ENCODE data around the gene SLC6A1.
"Not testable (repeated sequence)": the region's sequence is repeated elsewhere in the genome, so short reads cannot be mapped to it uniquely, and the experiment has no call there.

The SLC6A1 gene

DNA sequence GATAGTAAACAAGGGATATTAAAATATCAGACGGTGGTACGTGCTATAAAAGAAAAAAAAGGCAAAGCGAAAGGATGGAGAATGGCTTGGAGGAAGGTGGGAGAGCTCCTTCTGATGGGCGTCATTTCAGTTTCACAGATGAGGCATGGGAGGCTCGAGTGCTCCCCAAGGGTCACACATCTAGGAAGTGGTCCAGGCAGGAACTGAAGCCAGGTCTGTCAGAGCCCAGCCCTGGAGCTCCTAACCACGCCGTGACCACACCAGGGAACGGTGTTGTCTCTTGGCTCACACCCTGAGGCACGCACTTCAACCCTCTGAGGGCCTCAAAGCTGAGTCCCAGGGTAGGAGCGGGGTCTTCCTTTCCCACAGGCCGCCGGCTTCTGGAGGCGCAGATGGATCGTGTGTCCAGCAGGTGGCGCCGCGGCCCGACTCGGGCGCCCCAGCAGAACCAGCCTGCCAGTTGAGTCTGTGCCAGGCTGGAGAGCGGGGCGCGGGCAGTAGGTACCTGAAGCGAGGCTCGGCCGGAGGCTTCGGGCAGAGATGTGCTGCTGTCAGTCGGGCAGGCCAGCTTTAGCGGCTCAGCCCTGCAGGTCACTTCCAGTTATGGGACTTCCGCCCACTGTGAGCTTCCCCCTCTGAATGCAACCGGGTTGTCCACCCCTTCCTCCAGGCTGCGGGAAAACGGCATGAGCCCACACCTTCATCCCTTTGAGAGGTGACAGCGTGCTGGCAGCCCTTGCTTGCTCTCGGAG, 68.1 kb downstream of the SLC6A1 start:
- DNase-seq (ENCODE audit: low read depth), result no peak

DNA sequence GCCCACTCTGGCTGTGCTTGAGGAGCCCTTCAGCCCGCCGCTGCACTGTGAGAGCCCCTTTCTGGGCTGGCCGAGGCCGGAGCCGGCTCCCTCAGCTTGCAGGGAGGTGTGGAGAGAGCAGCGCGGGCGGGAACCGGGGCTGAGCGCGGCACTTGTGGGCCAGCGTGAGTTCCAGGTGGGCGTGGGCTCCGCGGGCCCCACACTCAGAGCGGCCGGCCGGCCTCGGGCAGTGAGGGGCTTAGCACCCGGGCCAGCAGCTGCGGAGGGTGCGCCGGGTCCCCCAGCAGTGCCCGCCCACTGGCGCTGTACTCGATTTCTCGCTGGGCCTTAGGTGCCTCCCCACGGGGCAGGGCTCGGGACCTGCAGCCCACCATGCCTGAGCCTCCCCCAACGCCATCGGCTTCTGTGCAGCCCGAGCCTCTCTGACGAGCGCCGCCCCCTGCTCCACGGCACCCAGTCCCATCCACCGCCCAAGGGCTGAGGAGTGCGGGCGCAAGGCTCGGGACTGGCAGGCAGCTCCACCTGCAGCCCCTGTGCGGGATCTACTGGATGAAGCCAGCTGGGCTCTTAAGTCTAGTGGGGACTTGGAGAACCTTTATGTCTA, 68.8 kb downstream of the SLC6A1 start:
- DNase-seq (ENCODE audit: low read depth), result not testable (repeated sequence)

DNA sequence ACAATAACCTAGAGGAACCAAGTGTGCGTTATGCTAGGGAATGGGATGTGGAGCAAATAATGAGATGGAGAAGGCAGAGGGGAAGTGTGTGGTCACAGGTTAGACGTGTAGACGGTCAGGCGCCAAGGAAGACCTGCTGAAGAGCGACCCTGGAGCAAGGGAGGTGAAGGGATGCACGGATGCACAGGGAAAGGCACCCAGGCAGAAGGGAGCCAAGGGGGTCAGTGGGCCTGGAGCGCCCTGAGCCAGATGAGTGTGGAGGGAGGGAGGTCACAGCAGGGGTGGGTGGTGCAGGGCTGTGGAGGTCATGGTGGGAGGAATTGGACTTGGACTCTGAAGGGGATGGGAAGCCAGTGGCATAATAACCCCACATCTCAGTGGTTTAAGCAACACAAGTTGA, 70.2 kb downstream of the SLC6A1 start:
- no peak for DNase-seq (ENCODE audit: low read depth)

DNA sequence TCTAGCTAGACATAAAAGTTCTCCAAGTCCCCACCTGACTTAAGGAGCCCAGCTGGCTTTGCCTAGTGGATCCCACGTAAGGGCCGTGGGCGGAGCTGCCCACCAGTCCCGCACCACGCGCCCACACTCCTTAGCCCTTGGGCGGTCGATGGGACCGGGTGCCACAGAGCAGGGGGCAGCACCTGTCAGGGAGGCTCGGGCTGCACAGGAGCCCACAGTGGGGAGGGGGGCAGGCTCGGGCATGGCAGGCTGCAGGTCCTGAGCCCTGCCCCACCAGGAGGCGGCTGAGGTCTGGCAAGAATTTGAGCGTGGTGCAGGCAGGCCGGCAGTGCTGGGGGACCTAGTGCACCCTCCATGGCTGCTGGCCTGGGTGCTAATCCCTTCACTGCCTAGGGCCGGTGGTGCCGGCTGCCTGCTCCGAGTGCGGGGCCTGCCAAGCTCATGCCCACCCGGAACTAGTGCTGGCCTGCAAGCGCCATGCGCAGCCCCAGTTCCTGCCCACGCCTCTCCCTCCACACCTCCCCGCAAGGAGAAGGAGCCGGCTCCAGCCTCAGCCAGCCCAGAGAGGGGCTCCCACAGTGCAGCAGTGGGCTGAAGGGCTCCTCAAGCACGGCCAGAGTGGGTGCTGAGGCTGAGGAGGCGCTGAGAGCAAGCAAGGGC, 78.7 kb downstream of the SLC6A1 start:
- DNase-seq (ENCODE audit: low read depth), result no peak

DNA sequence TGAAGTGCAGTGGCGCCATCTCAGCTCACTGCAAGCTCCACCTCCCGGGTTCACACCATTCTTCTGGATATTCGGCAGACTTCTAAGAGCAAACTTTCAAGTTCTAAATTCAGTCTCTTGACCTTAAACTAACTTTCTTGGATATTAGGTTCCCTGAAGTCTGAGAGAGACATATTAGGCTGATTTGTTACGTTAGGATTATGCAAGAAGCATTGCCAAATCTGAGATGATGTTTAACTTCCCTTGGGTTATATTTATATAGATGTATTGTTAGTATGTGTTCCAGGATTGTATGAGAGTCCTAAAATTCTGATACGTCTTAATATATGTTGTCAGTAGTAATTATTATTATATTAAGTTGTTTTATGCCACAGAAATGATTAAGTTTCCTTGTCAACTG, 80.1 kb downstream of the SLC6A1 start:
- DNase-seq (ENCODE audit: low read depth), result no peak

DNA sequence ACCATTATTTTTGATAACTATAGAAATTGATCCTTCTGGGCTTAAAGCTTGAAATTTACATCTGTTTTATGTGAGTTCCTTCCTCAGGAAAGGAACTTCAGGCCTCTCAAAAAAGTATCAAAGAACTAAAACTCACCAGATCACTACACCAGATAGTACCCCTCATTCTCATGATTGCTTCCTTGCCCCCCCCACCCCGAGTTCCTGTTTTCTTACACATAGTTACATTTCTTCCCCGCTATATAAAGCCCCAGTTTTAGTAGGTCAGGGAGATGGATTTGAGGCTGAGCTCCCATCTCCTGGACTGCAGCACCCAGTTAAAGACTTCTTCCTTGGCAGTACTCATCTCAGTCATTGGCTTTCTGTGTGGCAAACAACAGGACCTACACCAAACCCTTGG, 81.5 kb downstream of the SLC6A1 start:
- DNase-seq (ENCODE audit: low read depth), result no peak

DNA sequence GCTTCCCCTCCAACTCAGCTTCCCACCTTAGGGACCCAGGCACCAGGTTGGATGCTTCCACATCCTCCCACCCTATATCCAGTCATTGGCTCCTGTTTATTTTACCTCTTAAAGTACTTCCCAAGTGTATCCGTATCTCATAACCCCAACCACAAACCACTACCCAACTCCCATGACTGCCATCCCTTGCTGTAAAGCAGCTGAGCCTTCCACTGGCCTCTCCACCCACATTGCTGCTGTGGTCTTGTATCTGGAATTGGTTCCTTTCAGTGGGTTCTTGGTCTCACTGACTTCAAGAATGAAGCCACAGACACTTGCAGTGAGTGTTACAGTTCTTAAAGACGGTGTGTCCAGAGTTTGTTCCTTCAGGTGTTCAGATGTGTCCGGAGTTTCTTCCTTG, 81.9 kb downstream of the SLC6A1 start:
- no peak for DNase-seq (ENCODE audit: low read depth)

DNA sequence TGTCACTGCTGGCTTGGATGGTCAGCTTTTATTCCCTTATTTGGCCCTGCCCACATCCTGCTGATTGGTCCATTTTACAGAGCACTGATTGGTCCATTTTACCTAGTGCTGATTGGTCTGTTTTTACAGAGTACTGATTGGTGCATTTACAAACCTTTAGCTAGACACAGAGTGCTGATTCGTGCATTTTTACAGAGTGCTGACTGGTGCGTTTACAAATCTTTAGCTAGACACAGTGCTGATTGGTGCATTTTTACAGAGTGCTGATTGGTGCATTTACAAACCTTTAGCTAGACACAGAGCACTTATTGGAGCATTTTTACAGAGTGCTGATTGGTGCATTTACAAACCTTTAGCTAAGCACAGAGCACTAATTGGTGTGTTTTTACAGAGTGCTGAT, 82.6 kb downstream of the SLC6A1 start:
- DNase-seq (ENCODE audit: low read depth), result not testable (repeated sequence)

DNA sequence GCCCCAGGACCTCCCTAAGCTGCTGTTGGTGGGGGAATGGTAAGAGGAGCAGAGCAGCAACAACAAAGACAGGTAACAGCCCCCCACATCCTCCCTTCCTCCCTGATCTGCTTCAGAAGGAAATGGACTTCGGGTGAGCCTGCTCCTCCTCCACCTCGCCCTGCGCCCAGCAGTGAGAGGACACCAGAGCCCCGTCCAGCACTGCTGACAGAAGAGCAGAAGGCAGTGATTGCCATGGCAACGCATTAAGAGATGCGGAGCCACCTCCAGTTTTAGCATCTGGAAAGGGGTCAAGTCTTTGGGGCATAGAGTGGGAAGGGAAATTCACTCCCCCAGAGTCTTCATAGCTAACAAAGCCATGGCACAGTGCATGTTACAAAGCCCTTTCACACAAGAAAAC, 84.2 kb downstream of the SLC6A1 start:
- DNase-seq (ENCODE audit: low read depth), result no peak

DNA sequence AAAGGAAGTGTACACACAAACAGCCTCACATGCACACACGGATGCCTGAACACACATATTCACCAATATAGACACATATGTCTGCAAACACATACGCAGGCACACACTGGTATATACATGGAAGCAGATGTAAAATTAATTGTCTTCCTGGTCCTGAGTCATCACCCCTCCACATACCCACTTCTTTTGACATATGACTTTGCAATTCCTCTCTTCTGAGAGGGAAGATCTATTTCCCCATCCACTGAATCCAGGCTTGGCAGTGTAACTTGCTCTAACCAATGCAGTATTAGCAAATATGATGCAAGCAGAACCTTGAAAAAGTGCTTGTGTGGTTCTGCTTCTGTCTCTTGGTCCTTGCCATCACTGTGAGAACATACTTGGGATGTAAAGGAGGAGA, 84.9 kb downstream of the SLC6A1 start:
- no peak for DNase-seq (ENCODE audit: low read depth)

DNA sequence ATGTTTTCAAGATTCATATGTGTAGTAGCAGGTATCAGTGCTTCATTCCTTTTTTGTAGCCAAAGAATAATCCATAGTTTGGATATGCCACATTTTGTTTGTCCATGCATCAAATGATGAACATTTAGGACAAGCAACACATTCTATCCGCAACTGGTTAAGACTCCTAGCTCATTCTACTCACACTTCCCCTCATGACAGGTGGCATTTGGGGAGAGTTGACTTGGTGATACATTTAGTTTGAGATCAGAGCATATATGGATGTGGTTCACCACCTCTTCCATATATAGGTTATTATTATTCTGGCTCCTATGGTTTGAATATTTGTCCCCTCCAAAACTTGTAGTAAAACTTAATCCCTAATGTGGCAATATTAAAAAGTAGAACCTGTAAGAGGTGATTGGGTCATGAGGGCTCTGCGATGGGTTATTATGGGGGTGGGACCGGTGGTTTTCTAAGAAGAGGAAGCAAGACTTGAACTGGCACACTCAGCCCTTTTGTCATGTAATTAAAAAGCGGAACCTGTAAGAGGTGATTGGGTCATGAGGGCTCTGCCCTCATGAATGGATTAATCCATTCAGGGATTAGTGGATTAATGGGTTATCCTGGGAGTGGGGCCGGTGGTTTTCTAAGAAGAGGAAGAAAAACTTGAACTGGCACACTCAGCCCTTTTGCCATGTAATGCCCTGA, 86.4 kb downstream of the SLC6A1 start:
- no peak for DNase-seq (ENCODE audit: low read depth)

DNA sequence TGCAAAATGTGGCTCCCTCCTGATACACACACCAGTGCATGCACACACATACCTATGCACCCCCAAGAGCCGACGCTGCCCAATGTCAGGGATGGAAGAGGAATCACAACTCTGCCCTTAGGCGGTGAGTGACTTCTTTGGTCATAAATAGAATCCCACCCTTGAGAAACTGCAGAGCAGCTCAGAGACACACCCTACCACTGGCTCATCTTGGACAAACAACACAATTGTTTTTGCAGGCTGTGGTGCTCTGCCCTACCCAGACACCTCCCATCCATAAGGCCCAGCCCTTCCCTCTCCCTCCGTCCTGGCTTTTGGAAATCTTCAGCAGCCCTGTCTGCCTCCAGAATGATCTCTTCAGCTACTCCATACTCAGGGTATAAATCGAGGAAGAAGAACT, 87.9 kb downstream of the SLC6A1 start:
- no peak for DNase-seq (ENCODE audit: low read depth)

DNA sequence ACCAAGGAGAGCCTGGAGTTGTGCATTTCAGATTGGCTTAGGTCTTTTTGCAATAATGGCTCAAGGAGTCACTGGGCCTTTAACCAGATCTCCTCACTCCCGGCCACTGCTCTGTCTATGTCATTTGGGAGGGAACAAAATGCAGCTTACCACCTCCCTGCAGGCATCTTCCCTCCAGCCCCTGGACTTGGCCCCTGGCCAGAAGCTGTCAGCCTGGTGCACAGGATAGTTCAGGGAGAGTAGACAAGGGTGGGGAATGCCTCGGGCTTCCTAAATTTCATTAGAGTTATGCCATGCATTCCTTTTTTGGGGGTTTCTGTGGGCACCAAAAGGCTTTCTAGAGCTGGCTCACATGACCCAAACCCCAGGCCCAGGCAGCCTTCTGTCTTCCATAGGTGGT, 91.5 kb downstream of the SLC6A1 start:
- DNase-seq (ENCODE audit: low read depth), result no peak

DNA sequence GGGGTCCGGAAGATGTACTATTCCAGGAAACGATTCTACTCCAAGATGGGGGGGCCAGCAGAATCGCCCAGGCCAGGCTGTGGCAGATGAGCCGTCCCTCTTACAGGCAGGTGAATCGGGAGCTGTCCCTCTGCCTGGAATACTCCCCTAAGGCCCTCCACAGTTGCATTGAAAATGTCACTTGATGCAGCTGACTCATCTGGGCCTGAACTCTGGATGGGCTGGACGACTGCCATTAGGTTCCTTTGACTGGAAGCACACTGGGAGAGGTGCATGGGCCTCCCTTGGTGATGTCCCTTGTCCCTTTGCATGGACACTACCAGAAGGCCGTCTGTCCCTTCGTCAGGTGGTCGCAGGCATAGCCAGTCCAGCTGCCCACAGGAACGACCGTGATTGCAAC, 92.1 kb downstream of the SLC6A1 start:
- no peak for DNase-seq (ENCODE audit: low read depth)

DNA sequence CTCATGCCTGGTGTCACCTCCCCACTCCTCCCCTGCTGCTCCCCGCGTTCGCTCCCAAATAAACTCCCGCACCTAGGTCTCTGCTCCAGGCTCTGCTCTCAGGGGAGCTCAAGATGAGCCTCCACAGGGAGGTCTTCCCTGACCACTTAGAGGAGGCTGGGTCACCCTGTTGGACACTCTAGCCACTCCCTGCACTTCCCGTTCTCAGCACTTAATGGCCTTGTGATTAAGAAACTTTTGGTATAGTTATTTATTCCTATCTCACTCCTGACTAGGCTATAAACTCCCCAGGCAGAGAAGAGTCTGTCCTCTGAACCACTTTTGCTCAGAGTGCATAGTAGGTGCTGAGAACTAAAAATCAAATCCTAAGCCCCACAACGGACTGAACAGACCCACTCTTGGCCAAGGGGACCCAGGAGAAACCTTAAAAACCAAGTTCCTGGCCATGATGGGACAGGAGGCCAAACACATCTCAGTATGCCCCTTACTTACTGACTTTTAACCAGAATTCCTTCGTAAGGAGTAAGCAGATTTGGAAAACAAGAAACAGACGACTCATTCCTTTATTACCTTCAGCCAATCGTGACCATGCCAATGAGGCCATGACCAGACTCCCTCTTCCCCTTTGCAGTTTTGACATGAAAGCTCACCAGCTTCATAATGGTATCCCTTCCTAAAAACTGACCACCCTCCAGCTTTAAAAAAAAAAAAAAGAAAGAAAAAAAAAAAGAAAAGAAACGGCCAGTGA, 92.7 kb downstream of the SLC6A1 start:
- no peak for DNase-seq (ENCODE audit: low read depth)

DNA sequence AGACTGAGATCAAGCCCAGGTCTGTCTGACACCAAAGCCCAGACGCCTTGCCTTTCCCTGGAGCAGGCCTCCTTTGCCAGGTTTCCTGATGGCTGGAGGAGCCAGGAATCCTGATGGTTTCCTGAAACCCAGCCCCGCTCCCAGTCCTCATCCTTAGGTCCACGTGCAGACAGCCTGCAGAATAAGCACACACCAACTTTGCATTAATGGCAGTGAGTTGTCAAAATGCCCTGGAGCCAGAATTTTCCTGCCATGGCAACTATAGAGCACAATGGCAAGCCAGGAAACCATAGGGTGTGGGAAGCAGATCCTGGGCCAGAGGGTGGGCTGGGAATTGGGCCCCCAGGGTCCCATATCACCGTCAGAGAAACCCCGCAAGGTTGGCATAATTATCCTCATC, 94.3 kb downstream of the SLC6A1 start:
- no peak for DNase-seq (ENCODE audit: low read depth)

DNA sequence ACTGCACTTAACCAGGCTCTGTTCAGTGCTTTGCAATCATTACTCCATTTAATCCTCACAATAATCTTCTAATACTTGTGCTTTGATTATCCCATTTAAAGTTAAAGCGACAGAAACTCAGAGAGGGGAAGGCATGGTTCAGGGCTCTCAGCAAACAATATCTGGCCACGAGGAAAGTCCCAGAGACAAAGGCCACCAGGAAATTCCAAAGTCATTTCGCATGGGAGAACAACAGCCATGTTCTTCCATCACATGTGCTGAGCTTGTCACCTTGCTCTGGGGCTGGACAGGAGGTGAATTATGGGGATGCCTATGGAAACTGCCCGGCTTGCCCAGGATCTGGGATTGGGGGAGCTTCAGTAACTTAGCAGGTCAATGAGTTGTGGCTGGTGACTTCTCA, 95.5 kb downstream of the SLC6A1 start:
- DNase-seq (ENCODE audit: low read depth), result no peak

DNA sequence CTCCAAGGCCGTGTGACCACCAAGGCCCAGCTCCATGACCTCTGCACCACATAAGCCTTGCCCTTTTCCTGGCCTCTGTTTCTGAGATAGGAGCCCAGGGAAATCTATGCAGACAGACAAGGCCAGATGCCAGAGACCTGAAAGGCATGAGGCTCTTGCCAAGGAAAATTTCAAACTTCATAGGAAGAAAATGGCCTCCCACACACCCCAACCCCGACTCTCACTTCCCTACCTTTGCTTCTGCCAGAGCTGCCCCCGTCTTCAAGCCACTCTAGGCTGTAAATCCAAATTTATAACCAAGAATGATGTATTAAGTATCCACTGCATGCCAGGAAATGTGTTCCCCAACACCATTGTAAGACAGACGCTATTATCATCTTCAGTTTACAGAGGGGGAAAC, 96.3 kb downstream of the SLC6A1 start:
- DNase-seq (ENCODE audit: low read depth), result no peak

Data from non-pigmented ciliary epithelial cell (primary cell).